K562 (cell line): ENCODE measurements around the gene AMPD3. TPM values are rescaled to one million over a fixed set of nuclear protein-coding genes. Genes with fewer than 3 reads are reported as not detected.

Experiments used
- DIDO1 ChIP-seq: fragments of 450-650 bp; IDR thresholded peaks from 2 replicates; pipeline ENCODE4 v1.6.1; 2016; ENCODE audit warnings: low read depth, missing biosample characterization, missing genetic modification characterization
- ETV6 ChIP-seq, 3 experiments: fragments of 150-350 bp in 1 of 3; sonication (generic) in 1 of 3; formaldehyde crosslinking in 1 of 3; IDR thresholded peaks; 2 replicates each; pipeline versions ENCODE4 v1.6.1 to v1.8.0; 2014 to 2022; ENCODE audit warnings: borderline replicate concordance in 2 of 3, low read depth in 2 of 3, antibody characterized with exemption in 1 of 3, low read length in 1 of 3, mild to moderate bottlenecking in 1 of 3, missing genetic modification reagents in 1 of 3
- FOXA3 ChIP-seq, 2 experiments: fragments of 450-650 bp in 1 of 2; sonication (generic) in 1 of 2; formaldehyde crosslinking; IDR thresholded peaks in 1 of 2; conservative IDR thresholded peaks in 1 of 2; 2 replicates each; pipeline versions ENCODE4 v1.4.0 to v1.8.0; 2020 to 2022; ENCODE audit warnings: mild to moderate bottlenecking in 2 of 2, missing genetic modification reagents in 1 of 2
- FOXK1 ChIP-seq: sonication (generic); formaldehyde crosslinking; IDR thresholded peaks from 2 replicates; pipeline ENCODE4 v1.8.0; 2022; ENCODE audit warnings: missing genetic modification reagents, mild to moderate bottlenecking, borderline replicate concordance
- JUNB ChIP-seq: fragments of 450-650 bp; formaldehyde crosslinking; conservative IDR thresholded peaks from 2 replicates; pipeline ENCODE4 v1.4.0; 2020; ENCODE audit warnings: mild to moderate bottlenecking
- MBD2 ChIP-seq: sonication (generic); IDR thresholded peaks from 2 replicates; pipeline ENCODE4 v1.6.1; 2016; ENCODE audit warnings: low read depth, borderline replicate concordance
- MYBL2 ChIP-seq, 2 experiments: fragments of 450-650 bp in 1 of 2; sonication (generic) in 1 of 2; formaldehyde crosslinking in 1 of 2; IDR thresholded peaks; 2 replicates each; pipeline versions ENCODE4 v1.6.1 to v1.8.1; 2017 to 2022; ENCODE audit warnings: borderline replicate concordance in 1 of 2, inconsistent platforms in 1 of 2, low read depth in 1 of 2, mild to moderate bottlenecking in 1 of 2, missing genetic modification reagents in 1 of 2, moderate library complexity in 1 of 2
- SRF ChIP-seq, 2 experiments: fragments of 250-450, 450-650 bp in 1 of 2; sonication (Bioruptor Pico) in 1 of 2; sonication (generic) in 1 of 2; formaldehyde crosslinking; IDR thresholded peaks; 2 replicates each; pipeline versions ENCODE4 v1.5.0 to v1.5.1; 2020 to 2022; ENCODE audit warnings: mild to moderate bottlenecking in 1 of 2, missing genetic modification reagents in 1 of 2
- ZNF12 ChIP-seq: sonication (generic); formaldehyde crosslinking; IDR thresholded peaks from 2 replicates; pipeline ENCODE4 v1.4.0; 2020; ENCODE audit warnings: mild to moderate bottlenecking, missing genetic modification reagents
- ZNF232 ChIP-seq: sonication (generic); formaldehyde crosslinking; IDR thresholded peaks from 2 replicates; pipeline ENCODE4 v1.8.0; 2022; ENCODE audit warnings: mild to moderate bottlenecking, missing genetic modification reagents
- ZNF41 ChIP-seq: fragments of 250-450 bp; sonication (Bioruptor Pico); conservative IDR thresholded peaks from 2 replicates; pipeline ENCODE4 v1.4.0; 2020; ENCODE audit warnings: mild to moderate bottlenecking
- ZNF561 ChIP-seq: fragments of 450-650 bp; formaldehyde crosslinking; conservative IDR thresholded peaks from 2 replicates; pipeline ENCODE4 v1.4.0; 2020; ENCODE audit warnings: mild to moderate bottlenecking, moderate library complexity
- ZNF584 ChIP-seq: fragments of 200-800 bp; sonication (Bioruptor generic); IDR thresholded peaks from 2 replicates; pipeline ENCODE4 v1.6.1; 2016; ENCODE audit warnings: low read depth, mild to moderate bottlenecking, missing genetic modification characterization, missing compliant biosample characterization
- polyA plus RNA-seq, 8 experiments: library from polyadenylated mRNA; depleted of rRNA in 4 of 8; stranded (reverse) in 5 of 8; unstranded in 3 of 8; fragments of >200 nt; fragmentation: Nextera tagmentation in 2 of 8; fragmentation: Illumina TruSeq in 1 of 8; extraction: Ambion mirVana in 2 of 8; extraction: Trizol in 1 of 8; gene quantifications; 2 replicates each; pipeline versions ENCODE4 v1.2.1 to v1.2.3, GENCODE V29; 2011 to 2014; ENCODE audit warnings: inconsistent platforms in 1 of 8, missing spikeins in 1 of 8
- total RNA-seq, 7 experiments: library from RNA; depleted of rRNA in 6 of 7; stranded (reverse); fragments of >200 nt in 6 of 7; fragmentation: Illumina TruSeq in 2 of 7; extraction: Trizol in 2 of 7; gene quantifications; 2 replicates each; pipeline versions ENCODE4 v1.2.1 to v1.2.3, GENCODE V29; 2011 to 2021; ENCODE audit warnings: low replicate concordance in 1 of 7
- TF ChIP-seq, protein P1 (sequence below): fragments of 450-650 bp; formaldehyde crosslinking; IDR thresholded peaks from 2 replicates; pipeline ENCODE4 v1.4.0; 2022; ENCODE audit warnings: mild to moderate bottlenecking, moderate library complexity
- TF ChIP-seq, protein P2 (sequence below): fragments of 450-650 bp; IDR thresholded peaks from 2 replicates; pipeline ENCODE4 v1.6.1; 2017; ENCODE audit warnings: mild to moderate bottlenecking, moderate library complexity
- TF ChIP-seq, protein P3 (sequence below), 2 experiments: fragments of 450-650 bp in 1 of 2; sonication (generic) in 1 of 2; formaldehyde crosslinking in 1 of 2; IDR thresholded peaks; 2 replicates each; pipeline versions ENCODE4 v1.7.1 to v1.9.0; 2016 to 2022; ENCODE audit warnings: inconsistent platforms in 1 of 2, mild to moderate bottlenecking in 1 of 2, missing genetic modification reagents in 1 of 2

AMPD3 gene
- total and polyA plus RNA-seq, 9 of the 15 experiments (the other 6 are each of a cell fraction or from before 2014, with no cell fraction given), result 4.4 to 23.6 (median 11.2) TPM

DNA sequence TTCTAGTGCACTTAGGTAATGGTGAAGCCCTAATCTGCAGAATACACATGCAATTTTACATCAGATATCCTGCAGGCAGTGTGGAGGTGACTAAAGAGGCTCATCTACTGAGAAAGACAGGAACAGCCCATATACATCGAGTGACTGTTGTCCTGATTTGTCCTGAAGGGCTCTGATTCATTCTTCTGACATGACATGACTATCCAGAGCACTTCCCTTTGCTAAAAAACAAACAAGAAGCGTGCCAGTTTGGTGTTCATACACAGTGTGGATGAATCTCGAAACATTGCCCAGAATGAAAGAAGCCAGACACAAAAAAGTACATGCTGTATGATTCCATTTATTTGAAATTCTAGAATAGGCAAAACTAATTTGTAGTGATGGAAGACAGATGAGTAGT lies 48.0 kb upstream of the AMPD3 start (continued):
- TF ChIP-seq FOXA3 (CRISPR knock-in tag; conservative IDR thresholded peaks at IDR 0.05 in 1 of 2, IDR thresholded peaks at IDR 0.05 in 1 of 2) (no peak), ZNF41 (no peak), ETV6 (IDR thresholded peaks at IDR 0.05; ENCODE audit: borderline replicate concordance in 1 of 2, low read depth in 2 of 2, low read length in 1 of 2) (no peak), ETV6 (CRISPR knock-in tag; IDR thresholded peaks at IDR 0.05; ENCODE audit: borderline replicate concordance) (no peak), DIDO1 (tag) (no peak), MBD2 (no peak), MYBL2 (IDR thresholded peaks at IDR 0.05; ENCODE audit: low read depth) (no peak), MYBL2 (CRISPR knock-in tag; IDR thresholded peaks at IDR 0.05; ENCODE audit: borderline replicate concordance) (no peak), ZNF584 (CRISPR knock-in tag) (no peak), ZNF12 (no peak), JUNB (CRISPR knock-in tag) (no peak), ZNF232 (no peak), FOXK1 (CRISPR knock-in tag) (no peak), ZNF561 (CRISPR knock-in tag) (no peak), SRF (CRISPR knock-in tag; IDR thresholded peaks at IDR 0.05) (no peak)
- TF ChIP-seq, protein P1, sequence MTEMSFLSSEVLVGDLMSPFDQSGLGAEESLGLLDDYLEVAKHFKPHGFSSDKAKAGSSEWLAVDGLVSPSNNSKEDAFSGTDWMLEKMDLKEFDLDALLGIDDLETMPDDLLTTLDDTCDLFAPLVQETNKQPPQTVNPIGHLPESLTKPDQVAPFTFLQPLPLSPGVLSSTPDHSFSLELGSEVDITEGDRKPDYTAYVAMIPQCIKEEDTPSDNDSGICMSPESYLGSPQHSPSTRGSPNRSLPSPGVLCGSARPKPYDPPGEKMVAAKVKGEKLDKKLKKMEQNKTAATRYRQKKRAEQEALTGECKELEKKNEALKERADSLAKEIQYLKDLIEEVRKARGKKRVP (CRISPR knock-in tag), result no peak
- TF ChIP-seq, protein P2, sequence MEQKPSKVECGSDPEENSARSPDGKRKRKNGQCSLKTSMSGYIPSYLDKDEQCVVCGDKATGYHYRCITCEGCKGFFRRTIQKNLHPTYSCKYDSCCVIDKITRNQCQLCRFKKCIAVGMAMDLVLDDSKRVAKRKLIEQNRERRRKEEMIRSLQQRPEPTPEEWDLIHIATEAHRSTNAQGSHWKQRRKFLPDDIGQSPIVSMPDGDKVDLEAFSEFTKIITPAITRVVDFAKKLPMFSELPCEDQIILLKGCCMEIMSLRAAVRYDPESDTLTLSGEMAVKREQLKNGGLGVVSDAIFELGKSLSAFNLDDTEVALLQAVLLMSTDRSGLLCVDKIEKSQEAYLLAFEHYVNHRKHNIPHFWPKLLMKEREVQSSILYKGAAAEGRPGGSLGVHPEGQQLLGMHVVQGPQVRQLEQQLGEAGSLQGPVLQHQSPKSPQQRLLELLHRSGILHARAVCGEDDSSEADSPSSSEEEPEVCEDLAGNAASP, result no peak
- TF ChIP-seq, protein P3, sequence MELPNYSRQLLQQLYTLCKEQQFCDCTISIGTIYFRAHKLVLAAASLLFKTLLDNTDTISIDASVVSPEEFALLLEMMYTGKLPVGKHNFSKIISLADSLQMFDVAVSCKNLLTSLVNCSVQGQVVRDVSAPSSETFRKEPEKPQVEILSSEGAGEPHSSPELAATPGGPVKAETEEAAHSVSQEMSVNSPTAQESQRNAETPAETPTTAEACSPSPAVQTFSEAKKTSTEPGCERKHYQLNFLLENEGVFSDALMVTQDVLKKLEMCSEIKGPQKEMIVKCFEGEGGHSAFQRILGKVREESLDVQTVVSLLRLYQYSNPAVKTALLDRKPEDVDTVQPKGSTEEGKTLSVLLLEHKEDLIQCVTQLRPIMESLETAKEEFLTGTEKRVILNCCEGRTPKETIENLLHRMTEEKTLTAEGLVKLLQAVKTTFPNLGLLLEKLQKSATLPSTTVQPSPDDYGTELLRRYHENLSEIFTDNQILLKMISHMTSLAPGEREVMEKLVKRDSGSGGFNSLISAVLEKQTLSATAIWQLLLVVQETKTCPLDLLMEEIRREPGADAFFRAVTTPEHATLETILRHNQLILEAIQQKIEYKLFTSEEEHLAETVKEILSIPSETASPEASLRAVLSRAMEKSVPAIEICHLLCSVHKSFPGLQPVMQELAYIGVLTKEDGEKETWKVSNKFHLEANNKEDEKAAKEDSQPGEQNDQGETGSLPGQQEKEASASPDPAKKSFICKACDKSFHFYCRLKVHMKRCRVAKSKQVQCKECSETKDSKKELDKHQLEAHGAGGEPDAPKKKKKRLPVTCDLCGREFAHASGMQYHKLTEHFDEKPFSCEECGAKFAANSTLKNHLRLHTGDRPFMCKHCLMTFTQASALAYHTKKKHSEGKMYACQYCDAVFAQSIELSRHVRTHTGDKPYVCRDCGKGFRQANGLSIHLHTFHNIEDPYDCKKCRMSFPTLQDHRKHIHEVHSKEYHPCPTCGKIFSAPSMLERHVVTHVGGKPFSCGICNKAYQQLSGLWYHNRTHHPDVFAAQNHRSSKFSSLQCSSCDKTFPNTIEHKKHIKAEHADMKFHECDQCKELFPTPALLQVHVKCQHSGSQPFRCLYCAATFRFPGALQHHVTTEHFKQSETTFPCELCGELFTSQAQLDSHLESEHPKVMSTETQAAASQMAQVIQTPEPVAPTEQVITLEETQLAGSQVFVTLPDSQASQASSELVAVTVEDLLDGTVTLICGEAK (IDR thresholded peaks at IDR 0.05), result no peak
- TF ChIP-seq, protein P3 (CRISPR knock-in tag; IDR thresholded peaks at IDR 0.05), result no peak
